H1 (cell line): ENCODE results near the gene MFNG. TPM values are rescaled to one million over a fixed set of nuclear protein-coding genes. Genes with fewer than 3 reads are reported as not detected.

Experiments
- CTCF ChIA-PET: fragments of 300-600 bp; sonication (Branson Sonifier 250); formaldehyde crosslinking; loops from one replicate; lab custom pipeline; 2021; ENCODE audit not compliant: partially characterized antibody; lab: Charles Lee
- POLR2A ChIA-PET: fragments of 300-600 bp; sonication (Branson Sonifier 250); formaldehyde crosslinking; loops from one replicate; lab custom pipeline; 2021; ENCODE audit warnings: inconsistent platforms; ENCODE audit not compliant: partially characterized antibody; lab: Charles Lee
- DNase-seq, 2 experiments: peaks; one replicate each; pipeline versions ENCODE4 v3.0.0 to v3.0.0-alpha.2; 2010 to 2022; ENCODE audit warnings: low spot score in 2 of 2, low read depth in 1 of 2, mixed read lengths in 1 of 2
- FAIRE-seq: peaks from 2 replicates; lab custom pipeline; 2011; peaks lifted over from hg19 to GRCh38; lab: Jason Lieb, UNC
- H2AFZ ChIP-seq: 2 replicates; pipeline ENCODE4 v1.8.1; 2012; ENCODE audit warnings: low read length, inconsistent platforms
- H2AK5ac ChIP-seq: 2 replicates; pipeline ENCODE4 v1.6.1; 2013; ENCODE audit warnings: low read depth, low read length
- H2BK120ac ChIP-seq: replicated peaks from 2 replicates; pipeline ENCODE3; 2013; ENCODE audit warnings: low read depth, low read length, inconsistent platforms
- H2BK12ac ChIP-seq: 2 replicates; pipeline ENCODE4 v1.6.1; 2013; ENCODE audit warnings: low read depth, low read length
- H2BK15ac ChIP-seq: 2 replicates; pipeline ENCODE4 v1.6.1; 2013; ENCODE audit warnings: low read length
- H2BK20ac ChIP-seq: 2 replicates; pipeline ENCODE4 v1.6.1; 2013; ENCODE audit warnings: low read length
- H2BK5ac ChIP-seq: 2 replicates; pipeline ENCODE4 v1.6.1; 2013; ENCODE audit warnings: low read depth, low read length
- H3K14ac ChIP-seq: 2 replicates; pipeline ENCODE4 v1.6.1; 2013; ENCODE audit warnings: inconsistent platforms; ENCODE audit not compliant: insufficient read length
- H3K18ac ChIP-seq: 2 replicates; pipeline ENCODE4 v1.6.1; 2013; ENCODE audit warnings: low read length; ENCODE audit errors: extremely low read depth
- H3K23ac ChIP-seq: 2 replicates; pipeline ENCODE4 v1.6.1; 2013; ENCODE audit warnings: inconsistent platforms; ENCODE audit not compliant: insufficient read length
- H3K23me2 ChIP-seq: 2 replicates; pipeline ENCODE4 v1.6.1; 2013; ENCODE audit warnings: low read depth, low read length
- H3K27ac ChIP-seq: 2 replicates; pipeline ENCODE4 v1.6.1; 2011; ENCODE audit warnings: low read depth, low read length, inconsistent platforms
- H3K27me3 ChIP-seq, 4 experiments: replicated peaks in 1 of 4; 1 replicate in 1 of 4; 2 replicates in 3 of 4; pipeline versions ENCODE4 v1.6.1 to v1.8.1; 2011 to 2013; ENCODE audit warnings: low read length in 3 of 4, mild to moderate bottlenecking in 3 of 4, inconsistent platforms in 2 of 4, mixed read lengths in 2 of 4, moderate library complexity in 1 of 4; ENCODE audit not compliant: control insufficient read depth in 3 of 4, insufficient read depth in 3 of 4; ENCODE audit errors: extremely low read depth in 1 of 4
- H3K36me3 ChIP-seq, 4 experiments: 2 replicates each; pipeline versions ENCODE4 v1.6.1 to v1.8.1; 2011 to 2013; ENCODE audit warnings: mild to moderate bottlenecking in 4 of 4, low read length in 3 of 4, moderate library complexity in 2 of 4, control low read depth in 1 of 4, inconsistent platforms in 1 of 4; ENCODE audit not compliant: insufficient read depth in 4 of 4, control insufficient read depth in 2 of 4
- H3K4ac ChIP-seq: replicated peaks from 2 replicates; pipeline ENCODE3; 2013; ENCODE audit warnings: low read length, low read depth, mixed read lengths, inconsistent platforms; ENCODE audit not compliant: insufficient read length
- H3K4me1 ChIP-seq, 4 experiments: replicated peaks in 1 of 4; 1 replicate in 1 of 4; 2 replicates in 3 of 4; pipeline versions ENCODE4 v1.6.1 to v1.8.1; 2011 to 2013; ENCODE audit warnings: low read length in 3 of 4, inconsistent platforms in 2 of 4, mixed read lengths in 1 of 4; ENCODE audit not compliant: insufficient read depth in 4 of 4, control insufficient read depth in 3 of 4
- H3K4me2 ChIP-seq, 2 experiments: 2 replicates each; pipeline versions ENCODE4 v1.6.1 to v1.8.1; 2011 to 2013; ENCODE audit warnings: low read depth in 2 of 2, low read length in 2 of 2, control low read depth in 1 of 2, inconsistent platforms in 1 of 2, mild to moderate bottlenecking in 1 of 2; ENCODE audit not compliant: insufficient read depth in 1 of 2
- H3K4me3 ChIP-seq, 4 experiments: fragments of 200-600, 300-600 bp in 1 of 4; sonication (generic), shearing (Covaris generic), sonication (Bioruptor Twin) in 1 of 4; 2 replicates each; pipeline versions ENCODE4 v1.5.1 to v1.8.1; 2011 to 2016; ENCODE audit warnings: low read length in 4 of 4, low read depth in 3 of 4, control low read depth in 2 of 4, inconsistent platforms in 2 of 4, mild to moderate bottlenecking in 2 of 4, mixed read lengths in 1 of 4, moderate library complexity in 1 of 4; ENCODE audit not compliant: insufficient read depth in 2 of 4; ENCODE audit errors: extremely low read depth in 1 of 4
- H3K56ac ChIP-seq: replicated peaks from 2 replicates; pipeline ENCODE3; 2013; ENCODE audit warnings: low read depth, mild to moderate bottlenecking, mixed read lengths, low read length, inconsistent platforms; ENCODE audit not compliant: insufficient read length
- H3K79me1 ChIP-seq: 2 replicates; pipeline ENCODE4 v1.6.1; 2013; ENCODE audit warnings: low read depth, low read length, control low read depth
- H3K79me2 ChIP-seq, 2 experiments: 2 replicates each; pipeline versions ENCODE4 v1.6.1 to v1.8.1; 2012 to 2013; ENCODE audit warnings: low read length in 2 of 2, mild to moderate bottlenecking in 2 of 2, inconsistent platforms in 1 of 2; ENCODE audit not compliant: insufficient read depth in 2 of 2, control insufficient read depth in 1 of 2
- H3K9ac ChIP-seq, 4 experiments: replicated peaks in 1 of 4; 1 replicate in 1 of 4; 2 replicates in 3 of 4; pipeline versions ENCODE4 v1.6.1 to v1.8.1; 2011 to 2013; ENCODE audit warnings: low read depth in 3 of 4, low read length in 3 of 4, control low read depth in 2 of 4, mild to moderate bottlenecking in 2 of 4, moderate library complexity in 2 of 4, inconsistent platforms in 1 of 4; ENCODE audit errors: extremely low read depth in 1 of 4
- H3K9me3 ChIP-seq, 2 experiments: 2 replicates each; pipeline versions ENCODE4 v1.6.1 to v1.8.1; 2012 to 2013; ENCODE audit warnings: mild to moderate bottlenecking in 2 of 2, moderate library complexity in 2 of 2, control low read depth in 1 of 2, inconsistent platforms in 1 of 2, low read depth in 1 of 2, low read length in 1 of 2, mixed read lengths in 1 of 2; ENCODE audit not compliant: insufficient read depth in 2 of 2
- H4K20me1 ChIP-seq, 2 experiments: replicated peaks in 1 of 2; 2 replicates each; pipeline versions ENCODE3 to v1.8.1; 2011 to 2013; ENCODE audit warnings: inconsistent platforms in 2 of 2, low read length in 2 of 2, mild to moderate bottlenecking in 1 of 2; ENCODE audit not compliant: insufficient read depth in 2 of 2, control insufficient read depth in 1 of 2
- H4K5ac ChIP-seq: 2 replicates; pipeline ENCODE4 v1.6.1; 2013; ENCODE audit warnings: low read length, low read depth, mixed read lengths, inconsistent platforms; ENCODE audit not compliant: insufficient read length
- H4K8ac ChIP-seq: 2 replicates; pipeline ENCODE4 v1.8.0; 2013; ENCODE audit warnings: mild to moderate bottlenecking, moderate library complexity, low read length, inconsistent platforms; ENCODE audit not compliant: insufficient read depth; ENCODE audit errors: extremely low read depth
- H4K91ac ChIP-seq: replicated peaks from 2 replicates; pipeline ENCODE3; 2013; ENCODE audit warnings: low read length, mixed read lengths, inconsistent platforms; ENCODE audit not compliant: insufficient read length
- CBX8 ChIP-seq: fragments of 300-800, 300-1000 bp; sonication (generic); IDR thresholded peaks from 2 replicates; pipeline ENCODE4 v1.7.1; 2016; ENCODE audit warnings: low read depth, low read length, borderline replicate concordance
- EP300 ChIP-seq, 2 experiments: IDR thresholded peaks; 1 replicate in 1 of 2; 2 replicates in 1 of 2; pipeline ENCODE4 v1.6.1; 2011 to 2012; ENCODE audit warnings: low read depth in 2 of 2, low read length in 2 of 2, mild to moderate bottlenecking in 2 of 2, borderline replicate concordance in 1 of 2, inconsistent platforms in 1 of 2, moderate library complexity in 1 of 2
- HDAC2 ChIP-seq, 2 experiments: fragments of 300-600 bp in 1 of 2; sonication (generic) in 1 of 2; IDR thresholded peaks; 2 replicates each; pipeline ENCODE4 v1.6.1; 2011 to 2012; ENCODE audit warnings: low read depth in 2 of 2, low read length in 2 of 2, mild to moderate bottlenecking in 2 of 2, moderate library complexity in 2 of 2, borderline replicate concordance in 1 of 2, inconsistent platforms in 1 of 2
- HDAC6 ChIP-seq: IDR thresholded peaks from one replicate; pipeline ENCODE4 v1.7.1; 2012; ENCODE audit warnings: low read depth, mild to moderate bottlenecking, inconsistent platforms, low read length, moderate library complexity
- KDM1A ChIP-seq: fragments of 200-600, 300-600 bp; sonication (generic); IDR thresholded peaks from 2 replicates; pipeline ENCODE4 v1.7.1; 2016; ENCODE audit warnings: mild to moderate bottlenecking, low read length, borderline replicate concordance
- POLR2AphosphoS5 ChIP-seq: IDR thresholded peaks from 2 replicates; pipeline ENCODE4 v1.6.1; 2011; ENCODE audit warnings: low read depth, low read length
- SAP30 ChIP-seq: fragments of 300-600 bp; sonication (generic); IDR thresholded peaks from 2 replicates; pipeline ENCODE4 v1.7.1; 2012; ENCODE audit warnings: low read length, moderate library complexity, mild to moderate bottlenecking, inconsistent platforms; ENCODE audit not compliant: insufficient read depth, insufficient replicate concordance
- SUZ12 ChIP-seq: fragments of 200-600 bp; sonication (generic); IDR thresholded peaks from 2 replicates; pipeline ENCODE4 v1.6.1; 2012; ENCODE audit warnings: mild to moderate bottlenecking, inconsistent platforms, low read length, moderate library complexity, mixed read lengths
- WGBS, 2 experiments: shearing (Covaris generic) in 1 of 2; methylation state at CpG; one replicate each; pipeline versions ENCODE4 v1.1.6 to v1.1.7; 2013 to 2015; ENCODE audit warnings: low lambda C conversion rate in 2 of 2, mixed read lengths in 2 of 2, inconsistent platforms in 1 of 2, low coverage in 1 of 2, missing lambda C conversion rate in 1 of 2; ENCODE audit not compliant: insufficient replicate concordance in 2 of 2, insufficient coverage in 1 of 2, insufficient read length in 1 of 2; ENCODE audit errors: extremely low coverage in 1 of 2, missing lambda C conversion rate in 1 of 2; 5-methylcytosine and 5-hydroxymethylcytosine counted together
- polyA plus RNA-seq, 7 experiments: library from polyadenylated mRNA; depleted of rRNA in 3 of 7; stranded (reverse) in 5 of 7; unstranded in 2 of 7; fragments of >200 nt in 5 of 7; fragments of 200-250 nt in 2 of 7; gene quantifications; 1 replicate in 5 of 7; 2 replicates in 1 of 7; 4 replicates in 1 of 7; pipeline versions ENCODE4 v1.2.1 to v1.2.3, GENCODE V29; 2011 to 2013; ENCODE audit warnings: missing spikeins in 2 of 7, mixed read lengths in 2 of 7
- total RNA-seq: library from RNA; stranded (reverse); fragmentation: NEBNext Ultra II Directional; extraction: Animal tissue kit (Norgen Biotek cat#: 25700); gene quantifications from 2 replicates; pipeline ENCODE4 v1.2.1, GENCODE V29; 2021
- TF ChIP-seq, protein P1 (sequence below): IDR thresholded peaks from 2 replicates; pipeline ENCODE4 v1.6.1; 2012; ENCODE audit warnings: inconsistent platforms
- TF ChIP-seq, protein P2 (sequence below): IDR thresholded peaks from 2 replicates; pipeline ENCODE4 v1.6.1; 2011; ENCODE audit warnings: low read depth, mild to moderate bottlenecking, low read length; ENCODE audit not compliant: insufficient read depth
- TF ChIP-seq, protein P3 (sequence below): IDR thresholded peaks from 2 replicates; pipeline ENCODE4 v1.6.1; 2012; ENCODE audit warnings: inconsistent platforms

The MFNG gene
- total and polyA plus RNA-seq, 2 of the 8 experiments (the other 6 are each of a cell fraction or from before 2014, with no cell fraction given), result 1.7 to 5.5 TPM

DNA sequence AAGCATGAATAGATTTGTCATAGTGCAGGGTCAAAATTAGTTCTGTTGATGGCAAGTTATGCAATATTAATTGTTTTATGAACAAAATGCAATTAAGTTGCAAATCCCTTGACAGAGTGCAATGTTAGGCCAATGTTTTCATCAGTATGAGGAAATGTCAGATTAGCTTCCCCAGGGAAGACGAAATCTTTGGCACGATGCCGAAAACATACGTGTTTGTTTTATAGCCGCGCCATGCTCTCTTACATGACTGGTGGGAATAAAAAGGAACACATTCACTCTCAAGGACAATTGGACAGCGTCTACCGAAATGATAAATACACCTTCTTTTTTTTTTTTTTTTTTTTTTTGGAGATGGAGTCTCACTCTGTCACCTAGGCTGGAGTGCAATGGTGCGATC lies 27.0 kb downstream of the MFNG start:
- H3K27ac ChIP-seq, result no peak overlapping the region
- H3K4ac ChIP-seq, result no peak overlapping the region
- FAIRE-seq (no peak), DNase-seq (no peak)
- H3K79me1 ChIP-seq, result no peaks in the 10 kb centered on the region
- no peak overlapping the region for H2AK5ac ChIP-seq
- H4K20me1 ChIP-seq, result peaks cover 0 to 2% of the 10 kb centered on the region in 2 experiments
- H3K79me2 ChIP-seq, result no peaks in the 10 kb centered on the region; a peak in 1 of 4 replicates
- H3K4me1 ChIP-seq, result no peaks in the 10 kb centered on the region; a peak in 3 of 7 replicates
- H3K18ac ChIP-seq, result no peak overlapping the region
- H3K4me3 ChIP-seq, result no peak overlapping the region
- no peak overlapping the region for H4K8ac ChIP-seq
- H2BK120ac ChIP-seq, result no peak overlapping the region
- WGBS, 2 experiments, result 87% methylated on average over 8 of the region's 9 CpGs; no CpG with 5 or more reads in 1 of the 2 experiments
- no peak overlapping the region for H4K5ac ChIP-seq
- no peak overlapping the region for H2BK12ac ChIP-seq
- no peak overlapping the region for H3K4me2 ChIP-seq
- no peaks in the 10 kb centered on the region for H3K27me3 ChIP-seq
- no peaks in the 10 kb centered on the region for H3K36me3 ChIP-seq
- no peak overlapping the region for H3K14ac ChIP-seq
- H2AFZ ChIP-seq, result no peak overlapping the region
- H3K56ac ChIP-seq, result no peak overlapping the region
- H2BK20ac ChIP-seq, result no peak overlapping the region
- H3K9me3 ChIP-seq, result no peaks in the 10 kb centered on the region
- CTCF ChIA-PET, result interaction anchor here (0.7 to 8.2 kb wide), 18 partner anchors 10 to 461 kb away, joined by 3 to 119 read pairs (median 8); no protein-coding TSS in a partner anchor
- H2BK5ac ChIP-seq, result no peak overlapping the region
- POLR2A ChIA-PET, result no interaction called here
- no peak overlapping the region for H4K91ac ChIP-seq
- no peak overlapping the region for H3K9ac ChIP-seq
- H3K23me2 ChIP-seq, result no peaks in the 10 kb centered on the region
- no peak overlapping the region for H2BK15ac ChIP-seq
- H3K23ac ChIP-seq, result no peak overlapping the region
- TF ChIP-seq EP300 (IDR thresholded peaks at IDR 0.05; ENCODE audit: borderline replicate concordance in 1 of 2, low read depth in 2 of 2, low read length in 2 of 2) (no peak), SUZ12 (no peak), HDAC2 (IDR thresholded peaks at IDR 0.05; ENCODE audit: borderline replicate concordance in 1 of 2, low read depth in 2 of 2, low read length in 2 of 2) (no peak), HDAC6 (no peak), POLR2AphosphoS5 (no peak), KDM1A (no peak), SAP30 (no peak), CBX8 (no peak)
- TF ChIP-seq, protein P1, sequence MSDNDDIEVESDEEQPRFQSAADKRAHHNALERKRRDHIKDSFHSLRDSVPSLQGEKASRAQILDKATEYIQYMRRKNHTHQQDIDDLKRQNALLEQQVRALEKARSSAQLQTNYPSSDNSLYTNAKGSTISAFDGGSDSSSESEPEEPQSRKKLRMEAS, result no peak
- TF ChIP-seq, protein P2, sequence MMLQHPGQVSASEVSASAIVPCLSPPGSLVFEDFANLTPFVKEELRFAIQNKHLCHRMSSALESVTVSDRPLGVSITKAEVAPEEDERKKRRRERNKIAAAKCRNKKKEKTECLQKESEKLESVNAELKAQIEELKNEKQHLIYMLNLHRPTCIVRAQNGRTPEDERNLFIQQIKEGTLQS, result no peak
- TF ChIP-seq, protein P3, sequence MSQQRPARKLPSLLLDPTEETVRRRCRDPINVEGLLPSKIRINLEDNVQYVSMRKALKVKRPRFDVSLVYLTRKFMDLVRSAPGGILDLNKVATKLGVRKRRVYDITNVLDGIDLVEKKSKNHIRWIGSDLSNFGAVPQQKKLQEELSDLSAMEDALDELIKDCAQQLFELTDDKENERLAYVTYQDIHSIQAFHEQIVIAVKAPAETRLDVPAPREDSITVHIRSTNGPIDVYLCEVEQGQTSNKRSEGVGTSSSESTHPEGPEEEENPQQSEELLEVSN, result no peak
